GM12864 (cell line): ENCODE data around the gene CCDC7.
A peak's percentile ranks its signal among the peaks of the same experiment; 100 is the strongest.
"Not testable (repeated sequence)": the region's sequence is repeated elsewhere in the genome, so short reads cannot be mapped to it uniquely, and the experiment has no call there.

Experiments
- DNase-seq: peaks from one replicate; pipeline ENCODE4 v3.0.0-alpha.2; 2011; ENCODE audit warnings: low read depth
- H3K4me3 ChIP-seq: 2 replicates; pipeline ENCODE4 v1.5.1; 2011; ENCODE audit warnings: mild to moderate bottlenecking, low read depth, low read length, control low read depth
- TF ChIP-seq, protein P1 (sequence below): IDR thresholded peaks from 2 replicates; pipeline ENCODE4 v1.5.1; 2011; ENCODE audit warnings: low read depth, mild to moderate bottlenecking, moderate library complexity, low read length, control low read depth, inconsistent platforms; ENCODE audit errors: missing control alignments

Gene CCDC7

DNA sequence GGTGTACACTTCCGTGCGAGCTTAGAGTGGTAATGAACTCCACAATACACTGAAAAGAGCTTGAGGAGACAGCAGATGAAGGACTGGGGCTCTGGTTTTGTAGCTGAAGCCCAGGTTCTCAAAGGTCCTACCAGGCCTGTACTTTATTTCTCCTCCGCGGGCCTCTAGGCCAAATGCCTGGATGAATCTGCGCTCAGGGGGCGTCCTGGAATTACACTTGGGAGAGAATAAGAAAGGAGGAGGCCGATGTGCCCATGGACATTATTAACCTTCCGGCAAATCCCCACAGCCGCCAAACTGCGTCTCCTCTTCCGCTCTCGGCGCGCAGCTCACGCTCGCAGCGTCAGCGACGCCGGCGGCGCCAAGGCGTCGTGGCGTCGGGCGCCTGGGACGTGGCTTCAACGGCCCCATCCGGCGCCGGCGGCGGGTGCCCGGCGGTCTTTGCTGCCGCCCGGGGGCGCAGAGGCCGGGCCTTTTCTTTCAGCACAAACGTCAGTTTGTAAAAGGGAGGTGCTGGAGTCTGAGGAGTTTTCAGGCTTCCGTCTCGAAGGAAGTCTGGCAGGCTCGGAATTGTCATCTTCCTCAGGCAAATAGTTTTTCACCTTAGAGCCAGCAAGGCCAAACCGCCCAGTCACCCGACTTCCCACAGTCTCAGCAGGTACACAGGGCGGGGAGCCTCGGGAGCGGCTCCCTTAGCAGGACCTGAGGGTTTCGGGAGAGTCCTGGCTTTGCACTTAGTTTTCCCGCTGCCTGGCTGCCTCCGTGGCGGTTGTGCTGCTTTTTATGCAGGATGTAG is at the start of gene CCDC7:
TSS of gene CCDC7 (plus strand) at position 401 of the 796 bp plus-strand sequence. CDS start 5,503 bp downstream, outside the sequence.
- TF ChIP-seq, protein P1, sequence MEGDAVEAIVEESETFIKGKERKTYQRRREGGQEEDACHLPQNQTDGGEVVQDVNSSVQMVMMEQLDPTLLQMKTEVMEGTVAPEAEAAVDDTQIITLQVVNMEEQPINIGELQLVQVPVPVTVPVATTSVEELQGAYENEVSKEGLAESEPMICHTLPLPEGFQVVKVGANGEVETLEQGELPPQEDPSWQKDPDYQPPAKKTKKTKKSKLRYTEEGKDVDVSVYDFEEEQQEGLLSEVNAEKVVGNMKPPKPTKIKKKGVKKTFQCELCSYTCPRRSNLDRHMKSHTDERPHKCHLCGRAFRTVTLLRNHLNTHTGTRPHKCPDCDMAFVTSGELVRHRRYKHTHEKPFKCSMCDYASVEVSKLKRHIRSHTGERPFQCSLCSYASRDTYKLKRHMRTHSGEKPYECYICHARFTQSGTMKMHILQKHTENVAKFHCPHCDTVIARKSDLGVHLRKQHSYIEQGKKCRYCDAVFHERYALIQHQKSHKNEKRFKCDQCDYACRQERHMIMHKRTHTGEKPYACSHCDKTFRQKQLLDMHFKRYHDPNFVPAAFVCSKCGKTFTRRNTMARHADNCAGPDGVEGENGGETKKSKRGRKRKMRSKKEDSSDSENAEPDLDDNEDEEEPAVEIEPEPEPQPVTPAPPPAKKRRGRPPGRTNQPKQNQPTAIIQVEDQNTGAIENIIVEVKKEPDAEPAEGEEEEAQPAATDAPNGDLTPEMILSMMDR, result peak; percentile 45
- H3K4me3 ChIP-seq, result peak within 1 kb of the TSS; percentile 99
- peak; percentile 60 for DNase-seq

DNA sequence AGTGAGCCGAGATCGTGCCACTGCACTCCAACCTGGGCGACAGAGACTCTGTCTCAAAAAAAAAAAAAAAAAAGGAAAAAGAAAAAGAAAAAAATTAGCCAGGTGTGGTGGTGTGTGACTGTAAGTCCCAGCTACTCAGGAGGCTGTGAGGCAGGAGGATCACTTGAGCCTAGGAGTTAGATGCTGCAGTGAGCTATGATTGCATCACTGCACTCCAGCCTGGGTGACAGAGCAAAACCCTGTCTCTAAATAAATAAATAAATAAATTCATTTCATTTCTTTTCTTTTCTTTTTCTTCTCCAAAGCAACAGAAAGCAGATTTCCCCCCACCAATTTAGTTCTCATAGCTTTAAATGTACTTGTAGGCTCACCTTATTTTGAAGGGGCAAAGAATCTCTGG is 48.8 kb upstream of the CCDC7 start:
- not testable (repeated sequence) for DNase-seq

DNA sequence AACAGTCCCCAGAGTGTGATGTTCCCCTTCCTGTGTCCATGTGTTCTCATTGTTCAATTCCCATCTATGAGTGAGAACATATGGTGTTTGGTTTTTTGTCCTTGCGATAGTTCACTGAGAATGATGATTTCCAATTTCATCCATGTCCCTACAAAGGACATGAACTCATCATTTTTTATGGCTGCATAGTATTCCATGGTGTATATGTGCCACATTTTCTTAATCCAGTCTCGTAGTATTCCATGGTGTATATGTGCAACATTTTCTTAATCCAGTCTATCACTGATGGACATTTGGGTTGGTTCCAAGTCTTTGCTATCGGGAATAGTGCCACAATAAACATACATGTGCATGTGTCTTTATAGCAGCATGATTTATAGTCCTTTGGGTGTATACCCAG is 46.2 kb upstream of the CCDC7 start:
- not testable (repeated sequence) for DNase-seq, H3K4me3 ChIP-seq

More for the DNA sequence above, 48.8 kb upstream of the CCDC7 start:
- H3K4me3 ChIP-seq, result not testable (repeated sequence)

DNA sequence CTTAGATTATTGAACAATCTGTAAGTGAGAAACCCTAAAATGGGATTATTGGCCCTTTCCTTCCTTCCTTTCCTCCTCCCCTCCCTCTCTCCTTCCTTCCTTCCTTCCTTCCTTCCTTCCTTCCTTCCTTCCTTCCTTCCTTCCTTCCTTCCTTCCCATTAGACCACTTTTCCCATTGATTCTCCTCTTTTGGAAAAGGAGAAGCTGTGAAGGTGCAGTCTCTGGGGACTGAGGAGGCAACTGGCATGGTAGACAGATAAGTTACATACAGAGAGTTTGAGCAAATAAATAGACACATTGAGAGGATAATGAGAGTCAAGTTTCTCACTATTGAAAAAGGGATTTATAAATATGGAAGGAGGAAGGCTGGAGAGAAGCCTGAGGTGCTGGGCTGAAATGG is 45.0 kb upstream of the CCDC7 start:
- no peak for DNase-seq
- no peak overlapping the region for H3K4me3 ChIP-seq
- TF ChIP-seq, protein P1, result no peak

DNA sequence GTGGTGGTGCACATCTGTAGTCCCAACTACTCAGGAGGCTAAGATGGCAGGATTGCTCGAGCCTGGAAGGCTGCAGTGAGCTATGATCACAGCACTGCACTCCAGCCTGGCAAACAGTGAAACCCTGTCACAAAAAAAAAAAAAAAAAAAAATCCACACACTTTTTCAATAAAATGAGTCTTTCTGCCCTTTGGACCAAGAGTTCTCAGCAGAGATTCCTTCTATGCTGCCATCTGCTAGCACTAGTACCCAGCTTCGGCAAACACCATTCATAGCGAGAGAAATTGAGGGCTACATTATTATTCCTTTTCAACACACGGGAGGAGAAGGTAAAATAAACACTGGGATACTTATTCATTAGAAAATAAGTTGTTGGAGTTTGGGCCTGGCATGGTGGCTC is 43.4 kb upstream of the CCDC7 start:
- no peak for DNase-seq
- H3K4me3 ChIP-seq, result no peak overlapping the region
- TF ChIP-seq, protein P1, result no peak

DNA sequence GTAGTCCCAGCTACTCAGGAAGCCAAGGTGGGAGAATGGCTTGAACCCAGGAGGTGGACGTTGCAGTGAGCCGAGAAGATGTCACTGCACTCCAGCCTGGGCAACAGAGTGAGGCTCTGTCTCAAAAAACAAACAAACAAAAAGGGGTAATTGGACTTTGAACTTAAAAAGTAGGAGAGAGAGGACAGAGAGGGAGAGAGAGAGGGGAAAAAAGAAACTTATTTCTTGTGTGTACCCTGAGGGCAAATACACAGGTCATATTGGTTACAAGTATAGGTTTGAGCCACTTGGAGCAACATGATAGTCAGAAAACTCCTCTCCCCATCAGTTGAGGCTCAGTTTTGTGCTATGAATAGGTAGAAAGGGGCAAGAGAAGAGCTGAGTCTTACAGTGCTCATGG is 42.8 kb upstream of the CCDC7 start:
- no peak for DNase-seq
- TF ChIP-seq, protein P1, result no peak
- no peak overlapping the region for H3K4me3 ChIP-seq

DNA sequence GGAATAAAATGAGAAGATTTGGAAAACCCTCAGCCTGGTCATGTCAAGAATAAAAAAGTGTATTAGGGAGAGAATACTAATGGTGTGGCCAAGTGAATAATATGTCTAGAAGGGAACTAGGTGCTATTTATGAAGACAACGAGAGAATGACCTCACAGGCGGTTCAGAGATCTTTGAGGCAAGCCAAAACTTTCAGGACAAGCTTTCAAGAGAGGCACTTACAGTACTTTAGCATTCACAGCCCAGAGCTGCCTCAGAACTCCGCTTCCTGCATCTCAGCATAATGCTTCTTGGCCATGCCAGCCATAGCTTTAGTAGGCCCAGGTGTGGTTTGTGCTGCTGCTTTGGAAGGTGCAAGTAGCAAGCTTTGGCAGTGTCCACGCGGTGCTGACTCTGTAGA is 37.2 kb upstream of the CCDC7 start:
- TF ChIP-seq, protein P1, result no peak
- H3K4me3 ChIP-seq, result no peak overlapping the region
- DNase-seq, result no peak

DNA sequence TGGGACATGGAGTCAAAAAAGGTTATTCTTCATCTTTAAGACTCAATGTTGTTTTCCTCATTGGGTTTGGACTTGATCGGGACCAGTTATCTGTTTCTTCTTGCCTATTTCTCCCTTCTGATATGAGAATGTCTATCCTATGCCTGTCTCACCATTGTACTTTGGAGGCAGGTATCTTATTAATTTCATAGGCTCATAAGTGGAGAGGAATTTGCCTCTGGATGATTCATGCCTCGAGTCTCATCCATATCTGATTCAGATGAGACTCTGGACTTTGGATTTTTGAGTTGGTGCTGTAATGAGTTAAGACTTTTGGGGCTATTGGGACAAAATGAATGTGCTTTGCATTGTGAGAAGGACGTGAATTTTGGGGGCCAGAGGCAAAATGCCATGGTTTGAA is 36.2 kb upstream of the CCDC7 start:
- no peak for DNase-seq
- TF ChIP-seq, protein P1, result no peak
- H3K4me3 ChIP-seq, result no peak overlapping the region
